ENCODE measurements around the gene GALNTL6. TPM values are rescaled to one million over a fixed set of nuclear protein-coding genes. Genes with fewer than 3 reads are reported as not detected.

The GALNTL6 gene
- total RNA-seq, 1 experiment from 2014 or later = not detected

GRCh38 chr4:172220679-172221078 is 407.5 kb downstream of the GALNTL6 start (continued):
- TF ChIP-seq ATF3 (IDR thresholded peaks at IDR 0.05) (no peak), CBX3 (IDR thresholded peaks at IDR 0.05; ENCODE audit: low read depth) (no peak), EGR1 (IDR thresholded peaks at IDR 0.05; ENCODE audit: low read depth) (no peak), FOSL1 (IDR thresholded peaks at IDR 0.05; ENCODE audit: low read depth) (no peak), ZBTB33 (IDR thresholded peaks at IDR 0.05; ENCODE audit: extremely low read depth, insufficient replicate concordance, low read length) (no peak), MAX (IDR thresholded peaks at IDR 0.05) (no peak), JUND (IDR thresholded peaks at IDR 0.05) (no peak), SIN3A (IDR thresholded peaks at IDR 0.05; ENCODE audit: low read depth) (no peak)

- intact Hi-C loops (cut with micrococcal nuclease) = no loop called here
- no peak for ATAC-seq
- no peak overlapping the region for H3K4me2 ChIP-seq (ENCODE audit: low read length)
These were observed 412.3 kb downstream of the GALNTL6 start for GRCh38 chr4:172225457-172225856.

More at GRCh38 chr4:172225457-172225856, 412.3 kb downstream of the GALNTL6 start:
- Histone ChIP-seq H3K9me2 (ENCODE audit: insufficient read depth) (no peaks in the 10 kb centered on the region), H3K27me3 (ENCODE audit: insufficient read depth, low read length) (no peaks in the 10 kb centered on the region), H2AFZ (ENCODE audit: low read depth, low read length, poor library complexity, severe bottlenecking) (no peak overlapping the region), H3K4me3 (replicated peaks in 1 of 2; ENCODE audit: low read depth in 1 of 2, low read length in 2 of 2) (no peak overlapping the region), H3K36me3 (ENCODE audit: control insufficient read depth in 1 of 2, insufficient read depth in 2 of 2, low read length in 2 of 2) (no peaks in the 10 kb centered on the region), H3K4me1 (ENCODE audit: control insufficient read depth in 1 of 2, insufficient read depth in 2 of 2, low read length in 2 of 2) (no peaks in the 10 kb centered on the region), H3K9ac (ENCODE audit: low read length) (no peak overlapping the region), H4K20me1 (ENCODE audit: insufficient read depth) (no peaks in the 10 kb centered on the region), H3K79me2 (ENCODE audit: insufficient read depth, low read length) (no peaks in the 10 kb centered on the region), H3K27ac (ENCODE audit: low read depth, low read length) (no peak overlapping the region), H3K9me3 (ENCODE audit: control insufficient read depth in 1 of 2, insufficient read depth in 1 of 2, low read depth in 1 of 2, low read length in 2 of 2) (no peaks in the 10 kb centered on the region)
- TF ChIP-seq SIN3A (IDR thresholded peaks at IDR 0.05; ENCODE audit: low read depth) (no peak), TCF7L2 (IDR thresholded peaks at IDR 0.05; ENCODE audit: borderline replicate concordance, extremely low read depth, insufficient read depth, insufficient read length) (no peak), ATF3 (IDR thresholded peaks at IDR 0.05) (no peak), SRF (IDR thresholded peaks at IDR 0.05; ENCODE audit: low read depth) (no peak), CEBPB (IDR thresholded peaks at IDR 0.05; ENCODE audit: low read depth) (no peak), POLR2A (IDR thresholded peaks at IDR 0.05; ENCODE audit: borderline replicate concordance, extremely low read depth, insufficient read depth, insufficient read length) (no peak), CBX3 (IDR thresholded peaks at IDR 0.05; ENCODE audit: low read depth) (no peak), POLR2AphosphoS5 (IDR thresholded peaks at IDR 0.05; ENCODE audit: low read depth, low read length) (no peak), EZH2phosphoT487 (IDR thresholded peaks at IDR 0.05; ENCODE audit: borderline replicate concordance) (no peak), JUND (IDR thresholded peaks at IDR 0.05) (no peak), ZFX (IDR thresholded peaks at IDR 0.05) (no peak)
- ChIA-PET CTCF (no interaction called here), RAD21 (ENCODE audit: low non-redundant PET in 1 of 2, low total read pairs in 2 of 2, uncharacterized antibody in 2 of 2, unreplicated experiment in 2 of 2) (no interaction called here), POLR2A (no interaction called here)
- no peak for DNase-seq (ENCODE audit: low read depth, low spot score)
- no TSS peak for BruUV-seq (replicated peaks)
